HEK293 (cell line): Measurements from ENCODE around the gene DGCR6L.
"Not testable (repeated sequence)": the region's sequence is repeated elsewhere in the genome, so short reads cannot be mapped to it uniquely, and the experiment has no call there.

Source experiments
- PRDM10 ChIP-seq: fragments of 450-650 bp; formaldehyde crosslinking; IDR thresholded peaks from 2 replicates; pipeline ENCODE4 v1.5.1; 2016; ENCODE audit warnings: missing biosample characterization, missing genetic modification characterization
- RBAK ChIP-seq: fragments of 450-650 bp; formaldehyde crosslinking; IDR thresholded peaks from 2 replicates; pipeline ENCODE4 v1.5.1; 2016; ENCODE audit warnings: missing biosample characterization, missing genetic modification characterization
- SALL2 ChIP-seq: fragments of 450-650 bp; formaldehyde crosslinking; IDR thresholded peaks from 2 replicates; pipeline ENCODE4 v1.5.0; 2017; ENCODE audit warnings: missing biosample characterization, mild to moderate bottlenecking, missing genetic modification characterization, borderline replicate concordance
- TSHZ1 ChIP-seq: fragments of 450-650 bp; formaldehyde crosslinking; IDR thresholded peaks from 2 replicates; pipeline ENCODE4 v1.5.1; 2016; ENCODE audit warnings: missing biosample characterization, missing genetic modification characterization, borderline replicate concordance
- ZNF132 ChIP-seq: fragments of 450-650 bp; formaldehyde crosslinking; IDR thresholded peaks from 2 replicates; pipeline ENCODE4 v1.5.1; 2017; ENCODE audit warnings: missing biosample characterization, missing genetic modification characterization, borderline replicate concordance
- TF ChIP-seq, protein P1 (sequence below): fragments of 450-650 bp; formaldehyde crosslinking; IDR thresholded peaks from 2 replicates; pipeline ENCODE4 v1.5.1; 2016; ENCODE audit warnings: missing biosample characterization, missing genetic modification characterization
- TF ChIP-seq, protein P2 (sequence below): fragments of 450-650 bp; formaldehyde crosslinking; IDR thresholded peaks from 2 replicates; pipeline ENCODE4 v1.5.1; 2016; ENCODE audit warnings: missing biosample characterization, missing genetic modification characterization, low read depth

DNA sequence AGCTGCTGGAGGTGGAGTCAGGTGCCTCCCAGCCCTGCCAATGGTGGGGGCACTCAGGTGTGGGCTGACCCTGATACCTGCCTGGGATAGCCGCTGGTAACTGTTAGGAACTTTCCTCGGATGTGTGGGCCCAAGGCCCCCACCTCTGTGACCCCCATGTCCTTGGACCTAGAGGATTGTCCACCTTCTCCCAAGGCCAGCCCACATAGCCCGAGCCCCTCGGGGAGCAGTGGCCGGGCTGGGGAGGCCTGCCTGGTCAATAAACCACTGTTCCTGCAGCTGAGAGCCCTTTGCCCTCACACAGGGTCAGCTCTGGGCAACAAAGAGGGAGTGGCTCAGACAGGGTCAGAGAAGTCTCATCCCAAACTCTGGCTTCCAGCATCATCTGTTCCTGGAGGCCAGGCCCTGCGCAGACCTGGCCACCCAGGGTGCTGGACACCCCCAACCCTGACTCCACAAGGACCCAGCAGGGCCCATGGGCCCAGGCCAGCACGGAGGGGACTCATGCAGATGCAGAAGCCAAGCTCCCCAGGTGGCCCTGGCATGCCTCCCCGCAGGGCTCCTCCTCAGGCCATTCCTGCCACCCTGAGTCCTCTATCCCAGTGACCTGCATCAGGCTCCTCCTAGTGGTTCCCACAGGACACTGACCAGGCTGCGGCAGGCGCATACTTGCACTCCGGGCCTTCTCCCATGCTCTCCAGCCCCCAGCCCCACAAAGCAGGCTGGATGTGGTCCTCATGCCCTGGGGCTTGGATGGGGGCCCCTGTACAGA, 6.4 kb downstream of the DGCR6L start:
- TF ChIP-seq PRDM10 (tag by site-specific recombination); SALL2 (tag by site-specific recombination); ZNF132 (tag by site-specific recombination); TSHZ1 (tag by site-specific recombination); RBAK: not testable (repeated sequence)
- TF ChIP-seq, protein P1, sequence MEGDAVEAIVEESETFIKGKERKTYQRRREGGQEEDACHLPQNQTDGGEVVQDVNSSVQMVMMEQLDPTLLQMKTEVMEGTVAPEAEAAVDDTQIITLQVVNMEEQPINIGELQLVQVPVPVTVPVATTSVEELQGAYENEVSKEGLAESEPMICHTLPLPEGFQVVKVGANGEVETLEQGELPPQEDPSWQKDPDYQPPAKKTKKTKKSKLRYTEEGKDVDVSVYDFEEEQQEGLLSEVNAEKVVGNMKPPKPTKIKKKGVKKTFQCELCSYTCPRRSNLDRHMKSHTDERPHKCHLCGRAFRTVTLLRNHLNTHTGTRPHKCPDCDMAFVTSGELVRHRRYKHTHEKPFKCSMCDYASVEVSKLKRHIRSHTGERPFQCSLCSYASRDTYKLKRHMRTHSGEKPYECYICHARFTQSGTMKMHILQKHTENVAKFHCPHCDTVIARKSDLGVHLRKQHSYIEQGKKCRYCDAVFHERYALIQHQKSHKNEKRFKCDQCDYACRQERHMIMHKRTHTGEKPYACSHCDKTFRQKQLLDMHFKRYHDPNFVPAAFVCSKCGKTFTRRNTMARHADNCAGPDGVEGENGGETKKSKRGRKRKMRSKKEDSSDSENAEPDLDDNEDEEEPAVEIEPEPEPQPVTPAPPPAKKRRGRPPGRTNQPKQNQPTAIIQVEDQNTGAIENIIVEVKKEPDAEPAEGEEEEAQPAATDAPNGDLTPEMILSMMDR (tag by site-specific recombination) = peak; percentile 33; the same call in 1 of the 2 replicates
- TF ChIP-seq, protein P2, sequence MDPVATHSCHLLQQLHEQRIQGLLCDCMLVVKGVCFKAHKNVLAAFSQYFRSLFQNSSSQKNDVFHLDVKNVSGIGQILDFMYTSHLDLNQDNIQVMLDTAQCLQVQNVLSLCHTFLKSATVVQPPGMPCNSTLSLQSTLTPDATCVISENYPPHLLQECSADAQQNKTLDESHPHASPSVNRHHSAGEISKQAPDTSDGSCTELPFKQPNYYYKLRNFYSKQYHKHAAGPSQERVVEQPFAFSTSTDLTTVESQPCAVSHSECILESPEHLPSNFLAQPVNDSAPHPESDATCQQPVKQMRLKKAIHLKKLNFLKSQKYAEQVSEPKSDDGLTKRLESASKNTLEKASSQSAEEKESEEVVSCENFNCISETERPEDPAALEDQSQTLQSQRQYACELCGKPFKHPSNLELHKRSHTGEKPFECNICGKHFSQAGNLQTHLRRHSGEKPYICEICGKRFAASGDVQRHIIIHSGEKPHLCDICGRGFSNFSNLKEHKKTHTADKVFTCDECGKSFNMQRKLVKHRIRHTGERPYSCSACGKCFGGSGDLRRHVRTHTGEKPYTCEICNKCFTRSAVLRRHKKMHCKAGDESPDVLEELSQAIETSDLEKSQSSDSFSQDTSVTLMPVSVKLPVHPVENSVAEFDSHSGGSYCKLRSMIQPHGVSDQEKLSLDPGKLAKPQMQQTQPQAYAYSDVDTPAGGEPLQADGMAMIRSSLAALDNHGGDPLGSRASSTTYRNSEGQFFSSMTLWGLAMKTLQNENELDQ (tag by site-specific recombination) = not testable (repeated sequence)
